ENCODE results near the gene CDKAL1. TPM values are rescaled to one million over a fixed set of nuclear protein-coding genes. Genes with fewer than 3 reads are reported as not detected.
"Not testable (repeated sequence)": the region's sequence is repeated elsewhere in the genome, so short reads cannot be mapped to it uniquely, and the experiment has no call there.

Gene CDKAL1
- total RNA-seq, 4 donors from 2014 or later, result 13.5 to 21.2 (median 17.3) TPM

DNA sequence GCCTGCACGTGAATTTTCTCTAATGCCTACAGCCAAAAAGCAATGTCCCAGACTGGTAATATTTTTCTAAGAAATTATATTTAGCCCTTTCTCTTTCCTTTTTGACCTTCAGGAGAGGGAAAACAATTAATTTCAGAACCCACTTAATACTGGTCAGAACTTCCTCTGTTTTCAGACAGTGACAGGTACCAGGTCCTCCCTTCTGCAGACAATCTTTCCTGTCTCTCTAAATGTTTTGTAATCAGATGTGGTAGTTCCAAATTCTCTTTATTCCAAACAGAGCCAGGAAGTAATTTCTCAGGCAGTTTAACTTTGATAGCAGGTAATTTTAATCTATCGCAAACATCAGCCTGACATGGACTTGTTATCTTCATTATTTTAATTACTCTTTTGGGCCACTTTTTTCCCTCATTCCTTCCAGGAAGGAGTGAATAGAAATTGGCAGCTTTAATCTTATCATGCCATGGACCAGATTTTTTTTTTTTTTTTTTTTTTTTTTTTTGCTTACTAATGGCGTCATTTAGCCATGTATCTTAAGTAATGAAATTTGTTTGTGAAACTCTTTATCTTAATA lies 710.7 kb downstream of the CDKAL1 start:
- Histone ChIP-seq H3K4me3 (no peak overlapping the region), H3K4me1 (no peaks in the 10 kb centered on the region), H3K36me3 (no peaks in the 10 kb centered on the region), H3K9me3 (peaks cover 0 to 8% (median 0%) of the 10 kb centered on the region in 4 donors), H3K27me3 (no peaks in the 10 kb centered on the region), H3K27ac (no peak overlapping the region)
- TF ChIP-seq POLR2A (IDR thresholded peaks at IDR 0.05), result no peak
- TF ChIP-seq, protein P1, sequence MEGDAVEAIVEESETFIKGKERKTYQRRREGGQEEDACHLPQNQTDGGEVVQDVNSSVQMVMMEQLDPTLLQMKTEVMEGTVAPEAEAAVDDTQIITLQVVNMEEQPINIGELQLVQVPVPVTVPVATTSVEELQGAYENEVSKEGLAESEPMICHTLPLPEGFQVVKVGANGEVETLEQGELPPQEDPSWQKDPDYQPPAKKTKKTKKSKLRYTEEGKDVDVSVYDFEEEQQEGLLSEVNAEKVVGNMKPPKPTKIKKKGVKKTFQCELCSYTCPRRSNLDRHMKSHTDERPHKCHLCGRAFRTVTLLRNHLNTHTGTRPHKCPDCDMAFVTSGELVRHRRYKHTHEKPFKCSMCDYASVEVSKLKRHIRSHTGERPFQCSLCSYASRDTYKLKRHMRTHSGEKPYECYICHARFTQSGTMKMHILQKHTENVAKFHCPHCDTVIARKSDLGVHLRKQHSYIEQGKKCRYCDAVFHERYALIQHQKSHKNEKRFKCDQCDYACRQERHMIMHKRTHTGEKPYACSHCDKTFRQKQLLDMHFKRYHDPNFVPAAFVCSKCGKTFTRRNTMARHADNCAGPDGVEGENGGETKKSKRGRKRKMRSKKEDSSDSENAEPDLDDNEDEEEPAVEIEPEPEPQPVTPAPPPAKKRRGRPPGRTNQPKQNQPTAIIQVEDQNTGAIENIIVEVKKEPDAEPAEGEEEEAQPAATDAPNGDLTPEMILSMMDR (IDR thresholded peaks at IDR 0.05), result no peak
- no peak for DNase-seq (ENCODE audit: low spot score in 2 of 2)
- 71 to 74% methylated on average over 3 of the region's 3 CpGs for WGBS, 2 donors

GRCh38 chr6:21245488-21245887 lies 711.2 kb downstream of the CDKAL1 start:
- H3K4me1 ChIP-seq, result no peaks in the 10 kb centered on the region
- 91 to 93% methylated on average over 4 of the region's 4 CpGs for WGBS, 2 donors
- H3K27ac ChIP-seq, result no peak overlapping the region
- no peak overlapping the region for H3K4me3 ChIP-seq
- H3K9me3 ChIP-seq, result peaks cover 0 to 6% (median under 1%) of the 10 kb centered on the region in 4 donors
- H3K36me3 ChIP-seq, result no peaks in the 10 kb centered on the region
- TF ChIP-seq POLR2A (IDR thresholded peaks at IDR 0.05) (no peak), EP300 (IDR thresholded peaks at IDR 0.05) (no peak)
- TF ChIP-seq, protein P1 (IDR thresholded peaks at IDR 0.05), result no peak
- H3K27me3 ChIP-seq, result no peaks in the 10 kb centered on the region
- no peak for DNase-seq (ENCODE audit: low spot score in 2 of 2)

DNA sequence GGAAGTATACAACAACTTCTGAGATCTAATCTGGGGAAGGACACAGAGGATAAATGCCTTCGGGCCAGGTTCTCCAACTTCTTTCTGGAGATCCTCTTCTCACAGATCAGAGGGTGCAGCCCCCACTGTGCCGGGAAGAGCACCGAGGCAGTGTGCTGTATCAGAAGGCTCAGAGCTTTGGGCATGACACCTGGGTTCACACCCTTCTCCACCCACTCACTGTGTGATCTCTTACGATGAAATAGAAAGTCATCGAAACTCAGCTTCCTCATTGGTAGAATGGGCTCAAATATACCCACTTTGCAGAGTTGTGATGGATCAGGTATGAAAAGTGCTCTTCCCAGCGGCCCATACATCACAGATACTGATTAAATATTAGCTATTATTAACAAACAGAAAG lies 711.8 kb downstream of the CDKAL1 start:
- 92% methylated on average over 6 of the region's 6 CpGs for WGBS, 2 donors
- DNase-seq (ENCODE audit: low spot score in 2 of 2), result no peak
- TF ChIP-seq, protein P1 (IDR thresholded peaks at IDR 0.05), result no peak
- TF ChIP-seq EP300 (IDR thresholded peaks at IDR 0.05) (no peak), POLR2A (IDR thresholded peaks at IDR 0.05) (no peak)
- Histone ChIP-seq H3K4me1 (no peaks in the 10 kb centered on the region), H3K9me3 (peaks cover 0 to 10% (median 2%) of the 10 kb centered on the region in 4 donors), H3K27me3 (no peaks in the 10 kb centered on the region), H3K27ac (no peak overlapping the region), H3K4me3 (no peak overlapping the region), H3K36me3 (no peaks in the 10 kb centered on the region)

DNA sequence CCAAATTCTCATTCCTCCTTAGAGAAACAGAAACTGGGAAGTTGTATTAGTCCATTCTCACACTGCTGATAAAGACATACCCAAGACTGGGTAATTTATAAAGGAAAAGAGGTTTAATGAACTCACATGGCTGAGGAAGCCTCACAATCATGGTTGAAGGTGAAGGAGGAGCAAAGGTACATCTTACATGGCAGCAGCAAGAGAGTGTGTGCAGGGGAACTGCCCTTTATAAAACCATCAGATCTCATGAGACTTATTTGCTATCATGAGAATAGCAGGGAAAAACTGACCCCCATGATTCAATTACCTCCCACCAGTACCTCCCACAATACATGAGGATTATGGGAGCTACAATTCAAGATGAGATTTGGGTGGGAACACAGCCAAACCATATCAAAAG lies 720.2 kb downstream of the CDKAL1 start:
- not testable (repeated sequence) for H3K36me3 ChIP-seq; H3K27me3 ChIP-seq; H3K4me1 ChIP-seq; H3K27ac ChIP-seq; H3K4me3 ChIP-seq; DNase-seq (ENCODE audit: low spot score in 2 of 2); H3K9me3 ChIP-seq

- no peak for DNase-seq (ENCODE audit: low spot score in 2 of 2)
- WGBS, 2 donors, result 81 to 82% methylated on average over 3 of the region's 3 CpGs
- H3K36me3 ChIP-seq, result no peaks in the 10 kb centered on the region
- no peaks in the 10 kb centered on the region for H3K9me3 ChIP-seq
- no peak overlapping the region for H3K4me3 ChIP-seq
- TF ChIP-seq EP300 (IDR thresholded peaks at IDR 0.05), result no peak
- TF ChIP-seq POLR2A (IDR thresholded peaks at IDR 0.05), result no peak
- TF ChIP-seq, protein P1 (IDR thresholded peaks at IDR 0.05), result no peak
- H3K27me3 ChIP-seq, result no peaks in the 10 kb centered on the region
- H3K4me1 ChIP-seq, result no peaks in the 10 kb centered on the region
- H3K27ac ChIP-seq, result no peak overlapping the region
Measured at GRCh38 chr6:21256197-21256596, 721.9 kb downstream of the CDKAL1 start.

GRCh38 chr6:21257125-21257524 lies 722.9 kb downstream of the CDKAL1 start:
- Histone ChIP-seq H3K4me1 (no peaks in the 10 kb centered on the region), H3K4me3 (no peak overlapping the region), H3K36me3 (no peaks in the 10 kb centered on the region), H3K27ac (no peak overlapping the region), H3K9me3 (no peaks in the 10 kb centered on the region), H3K27me3 (no peaks in the 10 kb centered on the region)
- TF ChIP-seq EP300 (IDR thresholded peaks at IDR 0.05), result no peak
- no peak for TF ChIP-seq POLR2A (IDR thresholded peaks at IDR 0.05)
- TF ChIP-seq, protein P1 (IDR thresholded peaks at IDR 0.05), result no peak
- DNase-seq (ENCODE audit: low spot score in 2 of 2), result no peak
- 68 to 73% methylated on average over 2 of the region's 2 CpGs for WGBS, 2 donors

Measured in tibial nerve (tissue), 4 donors.